ENCODE measurements around the gene SLC43A1.

SLC43A1 gene

DNA sequence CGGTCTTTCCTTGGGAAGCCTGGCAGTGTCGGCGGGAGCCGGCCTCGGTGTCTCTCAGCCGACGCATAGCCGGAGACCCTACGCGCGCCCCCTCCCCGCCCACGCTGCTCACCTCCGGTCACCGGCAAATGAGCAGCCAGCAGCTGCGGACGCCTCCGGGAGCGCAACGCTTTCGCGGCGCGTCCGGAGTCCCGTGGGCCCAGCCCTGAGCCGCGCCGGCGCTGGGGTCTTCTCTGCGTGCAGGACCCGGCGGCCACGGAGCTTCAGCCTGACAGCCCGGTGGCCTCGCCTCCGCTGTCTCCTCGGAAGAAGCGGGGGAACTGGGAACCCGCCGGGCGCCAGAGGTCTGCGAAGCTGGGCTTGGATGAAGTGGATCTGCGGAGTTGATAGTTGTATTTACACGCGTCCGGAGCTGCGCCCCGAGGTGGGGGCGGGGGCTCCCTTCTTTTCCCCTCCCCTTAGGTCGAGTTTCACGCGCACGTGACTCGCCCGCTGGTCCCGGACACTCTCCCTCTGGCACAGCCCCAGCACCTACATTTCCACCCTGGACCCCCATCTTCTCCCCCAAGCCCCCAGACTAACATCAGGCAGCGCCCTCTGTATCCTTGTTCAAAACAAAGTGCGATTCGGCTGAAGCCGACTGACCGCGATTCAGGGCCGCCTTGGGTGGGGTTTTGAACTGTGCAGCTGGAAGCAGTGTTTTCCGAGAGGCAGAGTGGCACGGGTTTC is at the start of gene SLC43A1:
Gene SLC43A1, minus strand, starts transcription at position 371 of the 729 bp plus-strand sequence. CDS start 1,591 bp downstream, outside the sequence.
- H3K27ac Mint-ChIP-seq: peak within 1 kb of the TSS; percentile 82
- H3K27me3 Mint-ChIP-seq: no peaks in the 10 kb centered on the region
- H3K36me3 Mint-ChIP-seq: no peaks in the 10 kb centered on the region
- no peaks in the 10 kb centered on the region for H3K9me3 Mint-ChIP-seq
- peak within 1 kb of the TSS; percentile 100 for H3K4me3 Mint-ChIP-seq
- ATAC-seq: peak; percentile 44
- peaks cover 49% of the 10 kb centered on the region for H3K4me1 Mint-ChIP-seq

DNA sequence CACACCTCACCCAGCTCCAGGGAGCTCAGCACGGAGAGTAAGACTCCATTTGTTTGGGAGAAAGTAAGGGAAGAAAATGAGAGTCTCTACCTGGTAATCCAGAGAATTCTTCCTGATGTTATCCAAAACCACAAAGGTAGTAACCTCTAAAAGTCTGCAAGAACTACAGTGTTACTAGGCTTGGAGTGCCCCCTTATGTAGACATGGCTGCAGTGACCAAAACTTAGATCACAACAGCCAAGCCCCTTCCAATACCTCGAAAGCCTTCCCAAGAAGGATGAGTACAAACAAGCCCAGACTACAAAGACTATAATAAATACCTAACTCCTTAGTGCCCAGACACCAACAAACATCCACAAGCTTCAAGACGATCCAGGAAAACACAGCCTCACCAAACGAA is 47.1 kb upstream of the SLC43A1 start:
- ATAC-seq: no peak
- Mint-ChIP-seq H3K4me3 (no peak overlapping the region), H3K4me1 (peaks cover 66% of the 10 kb centered on the region), H3K9me3 (no peaks in the 10 kb centered on the region), H3K36me3 (peaks cover 29% of the 10 kb centered on the region), H3K27me3 (no peaks in the 10 kb centered on the region), H3K27ac (no peak overlapping the region)

DNA sequence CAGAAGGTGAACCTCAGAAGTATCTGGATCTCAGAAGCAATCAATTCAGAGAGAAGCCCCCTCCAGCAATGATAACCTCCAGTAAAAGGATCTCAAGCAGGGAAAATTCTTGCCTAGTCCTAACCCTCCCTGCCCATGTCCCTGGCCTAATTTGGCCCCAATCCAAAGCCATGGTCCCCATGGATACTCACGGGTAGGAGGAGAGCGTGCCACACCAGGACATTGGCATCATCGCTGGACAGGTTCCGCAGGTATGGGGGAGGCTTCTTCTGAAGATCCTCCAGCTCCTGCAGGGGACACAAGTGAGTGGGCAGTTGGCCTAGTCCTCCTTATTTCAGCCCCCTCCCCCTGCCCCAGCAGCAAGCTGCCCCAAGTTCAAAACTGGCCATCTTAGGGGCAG is 44.6 kb upstream of the SLC43A1 start:
- peaks cover 45% of the 10 kb centered on the region for H3K4me1 Mint-ChIP-seq
- ATAC-seq: no peak
- no peak overlapping the region for H3K4me3 Mint-ChIP-seq
- H3K27ac Mint-ChIP-seq: no peak overlapping the region
- H3K36me3 Mint-ChIP-seq: peaks cover 47% of the 10 kb centered on the region
- H3K9me3 Mint-ChIP-seq: no peaks in the 10 kb centered on the region
- no peaks in the 10 kb centered on the region for H3K27me3 Mint-ChIP-seq

DNA sequence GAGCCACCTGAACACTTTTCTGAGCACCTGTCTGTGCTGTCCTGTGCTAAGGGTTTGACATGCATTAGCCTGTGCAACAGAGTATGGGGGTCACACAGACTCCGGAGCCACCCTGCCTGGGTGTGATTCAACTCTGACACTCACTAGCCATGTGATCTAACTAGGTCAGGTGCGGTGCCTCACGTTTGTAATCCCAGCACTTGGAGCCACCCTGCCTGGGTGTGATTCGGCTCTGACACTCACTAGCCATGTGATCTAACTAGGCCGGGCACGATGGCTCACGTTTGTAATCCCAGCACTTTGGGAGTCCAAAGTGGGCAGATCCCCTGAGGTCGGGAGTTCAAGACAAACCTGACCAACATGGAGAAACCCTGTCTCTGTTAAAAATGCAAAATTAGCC is 40.5 kb upstream of the SLC43A1 start:
- no peak overlapping the region for H3K27ac Mint-ChIP-seq
- ATAC-seq: no peak
- H3K4me1 Mint-ChIP-seq: peaks cover 5% of the 10 kb centered on the region
- H3K4me3 Mint-ChIP-seq: no peak overlapping the region
- no peaks in the 10 kb centered on the region for H3K9me3 Mint-ChIP-seq
- peaks cover 60% of the 10 kb centered on the region for H3K36me3 Mint-ChIP-seq
- H3K27me3 Mint-ChIP-seq: no peaks in the 10 kb centered on the region

DNA sequence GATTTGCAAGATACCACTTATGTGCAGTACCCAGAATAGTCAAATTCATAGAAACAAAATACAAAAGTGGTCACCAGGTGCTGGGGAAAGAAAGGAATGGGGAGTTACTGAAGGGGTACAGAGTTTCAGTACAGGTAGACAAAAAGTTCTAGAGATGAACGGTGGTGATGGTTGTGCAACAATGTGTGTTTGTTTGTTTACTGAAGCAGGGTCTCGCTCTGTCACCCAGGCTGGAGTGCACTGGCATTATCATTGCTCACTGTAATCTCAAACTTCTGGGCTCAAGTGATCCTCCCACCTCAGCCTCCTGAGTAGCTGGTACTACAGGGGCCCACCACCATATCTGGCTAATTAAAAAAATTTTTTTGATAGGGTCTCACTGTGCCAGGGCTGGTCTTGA is 39.9 kb upstream of the SLC43A1 start:
- Mint-ChIP-seq H3K4me1 (no peaks in the 10 kb centered on the region), H3K27ac (no peak overlapping the region), H3K4me3 (no peak overlapping the region), H3K9me3 (no peaks in the 10 kb centered on the region), H3K27me3 (no peaks in the 10 kb centered on the region), H3K36me3 (peaks cover 59% of the 10 kb centered on the region)
- no peak for ATAC-seq

DNA sequence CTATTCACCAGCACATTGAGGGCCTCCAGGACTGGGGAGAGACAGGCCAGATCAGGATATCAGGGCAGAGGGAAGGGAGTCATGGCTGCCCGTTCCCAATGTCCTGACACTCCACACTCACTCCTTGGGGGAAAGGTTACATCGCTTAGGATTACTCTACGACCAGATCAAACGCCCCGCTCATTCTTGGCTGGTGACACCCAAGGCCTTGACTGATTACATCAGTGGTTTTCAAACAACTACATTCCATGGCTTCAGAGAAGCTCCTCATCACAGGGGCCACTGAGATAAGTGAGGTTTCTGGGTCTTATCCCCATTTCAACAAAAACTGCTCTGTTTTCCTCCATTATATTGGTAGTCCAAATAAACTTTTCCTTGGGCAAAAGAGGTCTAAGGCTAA is 37.0 kb upstream of the SLC43A1 start:
- H3K4me3 Mint-ChIP-seq: no peak overlapping the region
- H3K27me3 Mint-ChIP-seq: no peaks in the 10 kb centered on the region
- peaks cover 14% of the 10 kb centered on the region for H3K4me1 Mint-ChIP-seq
- H3K9me3 Mint-ChIP-seq: peaks cover 3% of the 10 kb centered on the region
- no peak overlapping the region for H3K27ac Mint-ChIP-seq
- no peak for ATAC-seq
- peaks cover 72% of the 10 kb centered on the region for H3K36me3 Mint-ChIP-seq

DNA sequence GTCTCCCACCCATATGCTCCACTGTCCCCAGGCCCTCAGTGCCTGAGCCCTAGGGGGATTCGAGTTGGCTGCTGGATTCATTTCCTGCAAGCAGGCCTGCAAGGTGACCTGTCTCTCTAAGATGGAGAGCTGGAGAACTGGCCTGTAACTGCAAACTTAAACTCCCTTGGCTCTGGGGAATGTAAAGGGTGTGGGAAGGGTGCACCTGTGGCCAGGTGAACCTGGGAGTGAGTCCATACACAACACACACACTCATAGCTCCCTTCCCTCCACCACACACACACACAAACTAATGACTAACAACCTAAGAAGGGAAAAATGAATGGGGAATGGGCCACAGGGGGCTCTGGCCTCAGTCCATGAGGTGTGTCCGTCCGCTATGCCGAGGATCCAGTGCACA is 36.4 kb upstream of the SLC43A1 start:
- Mint-ChIP-seq H3K27me3 (no peaks in the 10 kb centered on the region), H3K4me1 (peaks cover 20% of the 10 kb centered on the region), H3K9me3 (peaks cover 3% of the 10 kb centered on the region), H3K4me3 (no peak overlapping the region), H3K27ac (no peak overlapping the region), H3K36me3 (peaks cover 71% of the 10 kb centered on the region)
- no peak for ATAC-seq

DNA sequence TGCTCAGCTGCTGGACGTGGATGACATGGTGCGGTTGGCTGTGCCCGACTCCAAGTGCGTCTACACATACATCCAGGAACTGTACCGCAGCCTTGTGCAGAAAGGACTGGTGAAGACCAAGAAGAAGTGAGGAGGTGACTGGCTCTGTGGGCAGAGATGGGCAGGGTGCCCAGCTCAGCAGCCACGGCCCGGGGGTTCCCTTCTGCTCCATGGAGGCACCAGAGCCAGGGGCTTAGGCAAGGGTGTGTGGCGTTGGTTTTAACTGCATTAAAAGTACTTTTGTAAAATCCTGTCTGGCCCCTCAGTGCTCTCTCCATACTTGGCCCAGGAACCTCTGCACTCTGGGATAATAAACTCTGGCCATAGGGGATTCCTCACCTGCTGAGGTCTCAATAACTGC is 34.5 kb upstream of the SLC43A1 start:
- peaks cover 56% of the 10 kb centered on the region for H3K36me3 Mint-ChIP-seq

DNA sequence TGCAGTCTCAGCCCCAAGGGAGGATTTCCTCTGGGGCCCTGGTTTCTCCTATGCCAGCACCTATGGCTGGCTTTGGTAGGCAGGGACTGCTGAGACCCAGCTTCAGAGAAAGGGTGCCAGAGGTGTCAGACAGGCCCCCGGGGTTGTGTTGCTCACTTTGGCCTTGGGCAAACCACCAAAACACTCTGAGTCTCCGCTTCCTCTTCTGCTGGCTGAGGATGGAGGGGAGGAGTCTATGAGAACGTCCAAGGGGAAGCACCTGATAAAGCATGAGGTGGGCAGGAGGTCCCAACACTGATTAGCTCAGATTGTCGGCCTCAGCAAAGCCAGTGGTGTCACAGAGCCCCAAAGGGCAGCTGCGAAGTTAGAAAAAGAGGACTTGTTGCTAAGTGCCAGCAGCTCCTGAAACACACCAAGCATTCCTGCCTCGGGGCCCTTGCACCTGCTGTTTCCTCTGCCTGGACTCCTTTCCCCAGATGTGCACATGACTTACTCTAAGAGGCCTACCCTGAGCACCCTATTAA is 32.4 kb upstream of the SLC43A1 start:
- peaks cover 43% of the 10 kb centered on the region for H3K36me3 Mint-ChIP-seq
- H3K27ac Mint-ChIP-seq: peak overlapping the region; percentile 93
- H3K9me3 Mint-ChIP-seq: peaks cover 3% of the 10 kb centered on the region
- H3K27me3 Mint-ChIP-seq: no peaks in the 10 kb centered on the region
- peak overlapping the region; percentile 31 for H3K4me3 Mint-ChIP-seq
- peaks cover 21% of the 10 kb centered on the region for H3K4me1 Mint-ChIP-seq
- peak; percentile 97 for ATAC-seq

More for the DNA sequence above, 34.5 kb upstream of the SLC43A1 start:
- no peaks in the 10 kb centered on the region for H3K27me3 Mint-ChIP-seq
- peaks cover 3% of the 10 kb centered on the region for H3K9me3 Mint-ChIP-seq
- H3K4me1 Mint-ChIP-seq: peaks cover 21% of the 10 kb centered on the region
- H3K27ac Mint-ChIP-seq: no peak overlapping the region
- H3K4me3 Mint-ChIP-seq: no peak overlapping the region
- ATAC-seq: no peak

DNA sequence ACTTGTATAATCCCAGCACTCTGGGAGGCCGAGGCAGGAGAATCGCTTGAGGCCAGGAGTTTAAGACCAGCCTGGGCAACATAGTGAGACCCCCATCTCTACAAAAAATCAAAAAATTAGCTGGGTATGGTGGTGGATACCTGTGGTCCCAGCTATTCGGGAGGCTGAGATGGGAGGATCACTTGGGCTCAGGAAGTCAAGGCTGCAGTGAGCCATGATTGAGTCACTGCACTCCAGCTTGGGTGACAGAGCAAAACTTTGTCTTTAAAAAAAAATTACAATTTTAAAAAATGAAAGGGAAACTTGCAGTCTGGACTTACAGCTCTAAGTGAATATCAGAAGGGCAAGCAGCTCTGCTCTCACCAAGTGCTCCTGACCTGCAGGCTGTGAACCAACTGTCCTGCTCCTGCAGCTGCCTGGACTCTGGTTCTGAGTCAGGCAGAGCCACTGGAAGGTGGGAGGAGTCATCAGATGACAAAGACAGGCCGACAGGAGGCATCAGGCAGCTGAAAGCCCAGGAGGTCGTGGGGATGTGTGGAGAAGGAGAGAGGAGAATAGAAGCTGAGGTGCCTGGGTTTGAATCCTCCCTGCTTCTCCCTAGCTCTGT is 31.5 kb upstream of the SLC43A1 start:
- ATAC-seq: peak; percentile 55
- H3K27me3 Mint-ChIP-seq: no peaks in the 10 kb centered on the region
- H3K4me1 Mint-ChIP-seq: peaks cover 26% of the 10 kb centered on the region
- peak overlapping the region; percentile 45 for H3K4me3 Mint-ChIP-seq
- H3K36me3 Mint-ChIP-seq: peaks cover 40% of the 10 kb centered on the region
- peaks cover 3% of the 10 kb centered on the region for H3K9me3 Mint-ChIP-seq
- peak overlapping the region; percentile 93 for H3K27ac Mint-ChIP-seq

DNA sequence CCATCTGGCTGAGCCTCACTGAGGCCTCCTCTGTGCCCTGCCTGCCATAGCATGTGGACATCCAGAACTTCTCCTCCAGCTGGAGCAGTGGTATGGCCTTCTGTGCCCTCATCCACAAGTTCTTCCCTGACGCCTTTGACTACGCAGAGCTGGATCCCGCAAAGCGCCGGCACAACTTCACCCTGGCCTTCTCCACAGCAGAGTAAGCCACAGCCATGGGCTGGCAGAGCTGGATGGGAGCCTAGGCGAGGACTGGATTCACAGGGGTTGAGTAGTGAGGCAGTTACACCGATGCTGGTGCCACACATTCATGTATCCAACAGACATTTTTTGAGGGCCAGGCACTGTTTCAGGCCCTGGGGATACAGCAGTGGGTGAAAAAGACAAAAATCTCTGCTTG is 30.9 kb upstream of the SLC43A1 start:
- Mint-ChIP-seq H3K36me3 (peaks cover 38% of the 10 kb centered on the region), H3K27ac (no peak overlapping the region), H3K27me3 (no peaks in the 10 kb centered on the region), H3K4me3 (no peak overlapping the region), H3K9me3 (peaks cover 3% of the 10 kb centered on the region), H3K4me1 (peaks cover 26% of the 10 kb centered on the region)
- no peak for ATAC-seq

DNA sequence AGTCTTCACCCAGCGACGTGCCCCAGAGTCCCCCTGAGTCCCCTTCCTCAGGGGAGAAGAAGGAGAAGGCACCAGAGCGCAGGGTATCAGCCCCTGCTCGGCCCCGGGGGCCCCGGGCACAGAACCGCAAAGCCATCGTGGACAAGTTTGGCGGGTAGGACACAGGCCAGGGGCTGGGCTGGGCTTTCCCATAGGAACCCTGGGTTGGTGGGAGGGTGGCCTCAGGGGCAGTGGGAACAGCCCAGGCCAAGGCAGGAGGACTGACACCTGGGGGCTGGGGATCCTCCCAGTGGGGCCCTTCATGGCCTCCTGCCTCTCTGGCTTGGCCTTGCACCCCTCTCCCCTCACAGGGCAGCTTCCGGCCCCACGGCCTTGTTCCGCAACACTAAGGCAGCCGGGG is 30.4 kb upstream of the SLC43A1 start:
- H3K4me3 Mint-ChIP-seq: no peak overlapping the region
- no peaks in the 10 kb centered on the region for H3K27me3 Mint-ChIP-seq
- H3K36me3 Mint-ChIP-seq: peaks cover 38% of the 10 kb centered on the region
- peaks cover 26% of the 10 kb centered on the region for H3K4me1 Mint-ChIP-seq
- H3K9me3 Mint-ChIP-seq: peaks cover 3% of the 10 kb centered on the region
- H3K27ac Mint-ChIP-seq: no peak overlapping the region
- no peak for ATAC-seq

DNA sequence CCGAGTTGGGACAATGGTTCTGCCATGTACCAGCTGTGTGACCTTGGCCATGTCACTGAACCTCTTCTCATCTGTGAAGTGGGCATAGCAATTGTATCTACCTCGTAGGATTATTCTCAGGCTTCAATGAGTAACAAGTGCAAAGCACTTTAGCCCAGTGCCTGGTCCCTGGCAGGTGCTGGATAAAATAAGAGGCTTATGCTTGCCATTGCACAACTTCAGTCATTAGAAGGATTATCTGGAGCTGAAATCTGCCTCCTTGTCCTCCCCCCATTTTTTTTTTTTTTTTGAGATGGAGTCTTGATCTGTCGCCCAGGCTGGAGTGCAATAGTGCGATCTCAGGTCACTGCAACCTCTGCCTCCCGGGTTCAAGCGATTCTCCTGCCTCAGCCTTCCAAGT is 29.1 kb upstream of the SLC43A1 start:
- no peak overlapping the region for H3K4me3 Mint-ChIP-seq
- ATAC-seq: no peak
- H3K9me3 Mint-ChIP-seq: peaks cover 3% of the 10 kb centered on the region
- H3K4me1 Mint-ChIP-seq: peaks cover 26% of the 10 kb centered on the region
- H3K27me3 Mint-ChIP-seq: no peaks in the 10 kb centered on the region
- peaks cover 29% of the 10 kb centered on the region for H3K36me3 Mint-ChIP-seq
- H3K27ac Mint-ChIP-seq: no peak overlapping the region

DNA sequence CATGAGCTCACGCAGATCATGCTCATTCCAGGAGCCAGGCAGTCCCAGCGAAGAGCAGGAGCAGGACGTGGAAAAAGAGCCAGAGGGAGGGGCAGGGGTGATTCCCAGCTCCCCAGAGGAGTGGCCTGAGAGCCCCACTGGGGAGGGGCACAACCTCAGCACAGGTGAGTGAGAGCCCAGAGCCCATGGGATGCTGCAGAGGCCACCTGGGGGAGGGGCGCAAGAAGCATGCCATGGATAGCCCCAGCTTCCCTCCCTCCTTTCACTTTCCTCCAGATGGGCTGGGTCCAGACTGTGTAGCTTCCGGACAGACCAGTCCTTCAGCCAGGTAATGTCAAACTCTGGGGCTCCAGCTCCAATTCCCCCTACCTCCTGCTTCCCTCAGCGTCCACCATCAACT is 28.1 kb upstream of the SLC43A1 start:
- no peak overlapping the region for H3K27ac Mint-ChIP-seq
- no peaks in the 10 kb centered on the region for H3K27me3 Mint-ChIP-seq
- peaks cover 2% of the 10 kb centered on the region for H3K9me3 Mint-ChIP-seq
- ATAC-seq: no peak
- peaks cover 25% of the 10 kb centered on the region for H3K36me3 Mint-ChIP-seq
- no peak overlapping the region for H3K4me3 Mint-ChIP-seq
- peaks cover 23% of the 10 kb centered on the region for H3K4me1 Mint-ChIP-seq

DNA sequence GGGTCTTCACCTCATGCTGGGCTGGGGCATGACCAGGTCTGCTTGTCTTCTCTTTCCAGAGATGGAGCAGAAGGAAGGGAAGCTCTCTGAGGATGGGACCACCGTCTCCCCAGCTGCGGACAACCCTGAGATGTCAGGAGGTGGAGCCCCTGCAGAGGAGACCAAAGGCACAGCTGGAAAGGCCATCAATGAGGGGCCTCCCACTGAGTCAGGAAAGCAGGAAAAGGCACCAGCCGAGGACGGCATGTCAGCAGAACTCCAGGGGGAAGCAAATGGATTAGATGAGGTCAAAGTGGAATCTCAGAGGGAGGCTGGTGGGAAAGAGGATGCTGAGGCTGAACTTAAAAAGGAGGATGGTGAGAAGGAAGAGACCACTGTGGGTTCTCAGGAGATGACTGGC is 27.1 kb upstream of the SLC43A1 start:
- Mint-ChIP-seq H3K4me1 (peaks cover 13% of the 10 kb centered on the region), H3K27ac (peak overlapping the region; percentile 9), H3K9me3 (no peaks in the 10 kb centered on the region), H3K4me3 (no peak overlapping the region), H3K36me3 (peaks cover 21% of the 10 kb centered on the region), H3K27me3 (no peaks in the 10 kb centered on the region)
- ATAC-seq: no peak

DNA sequence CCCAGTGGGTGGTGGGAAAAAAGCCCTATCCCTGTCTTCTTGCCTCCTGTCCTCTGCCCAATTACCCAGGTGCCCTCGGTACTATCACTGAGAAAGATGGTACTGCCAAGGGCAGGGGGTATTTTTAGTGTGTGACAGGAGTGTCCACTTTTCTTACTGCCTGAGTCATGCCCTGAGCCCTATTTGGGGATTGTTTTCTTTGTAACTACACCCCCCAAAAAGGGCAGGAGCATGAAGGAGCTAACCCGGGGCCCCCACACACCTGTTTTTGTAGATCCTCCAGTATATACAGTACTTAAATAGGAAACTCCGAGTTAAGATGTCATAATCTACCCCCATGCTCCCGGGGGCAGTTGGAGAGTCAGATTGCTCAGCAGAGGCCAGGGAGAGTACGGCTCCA is 25.7 kb upstream of the SLC43A1 start:
- Mint-ChIP-seq H3K36me3 (peaks cover 15% of the 10 kb centered on the region), H3K27ac (no peak overlapping the region), H3K27me3 (no peaks in the 10 kb centered on the region), H3K4me1 (peaks cover 5% of the 10 kb centered on the region), H3K9me3 (no peaks in the 10 kb centered on the region), H3K4me3 (no peak overlapping the region)
- ATAC-seq: no peak
